GM18861 (cell line): ENCODE data around the gene RNF10.
A peak's percentile ranks its signal among the peaks of the same experiment; 100 is the strongest.
"Not testable (repeated sequence)": the region's sequence is repeated elsewhere in the genome, so short reads cannot be mapped to it uniquely, and the experiment has no call there.

Experiments used
- ATAC-seq: cut with Tn5 transposase; IDR thresholded peaks from one replicate; pipeline ENCODE4 v1.9.1; 2021; ENCODE audit not compliant: unreplicated experiment

Gene RNF10

GRCh38 chr12:120579179-120579578 is 45.0 kb downstream of the RNF10 start:
- no peak for ATAC-seq

- peak; percentile 89 for ATAC-seq
Measured at GRCh38 chr12:120580787-120581723, 46.9 kb downstream of the RNF10 start, which contains the start of gene POP5. Gene POP5, minus strand, starts transcription at chr12:120581402. Its CDS starts 40 bp downstream, at chr12:120581362.

GRCh38 chr12:120581998-120582397 is 47.8 kb downstream of the RNF10 start:
- ATAC-seq = no peak

- ATAC-seq = no peak
Measured at GRCh38 chr12:120583478-120584030, 49.4 kb downstream of the RNF10 start.

GRCh38 chr12:120584343-120585149 is 50.4 kb downstream of the RNF10 start:
- ATAC-seq = no peak

GRCh38 chr12:120586206-120586605 is 52.0 kb downstream of the RNF10 start:
- no peak for ATAC-seq

GRCh38 chr12:120586860-120587259 is 52.7 kb downstream of the RNF10 start:
- no peak for ATAC-seq

- ATAC-seq = no peak
Measured at GRCh38 chr12:120588371-120588770, 54.2 kb downstream of the RNF10 start.

GRCh38 chr12:120588948-120589930 is 55.1 kb downstream of the RNF10 start:
- no peak for ATAC-seq

- no peak for ATAC-seq
Measured at GRCh38 chr12:120590741-120591407, 56.7 kb downstream of the RNF10 start.

GRCh38 chr12:120592121-120593049 is 58.2 kb downstream of the RNF10 start:
- no peak for ATAC-seq

- ATAC-seq = no peak
Measured at GRCh38 chr12:120596901-120597300, 62.7 kb downstream of the RNF10 start.

GRCh38 chr12:120597861-120598260 is 63.7 kb downstream of the RNF10 start:
- ATAC-seq = no peak

GRCh38 chr12:120598674-120599463 is 64.7 kb downstream of the RNF10 start:
- no peak for ATAC-seq

- ATAC-seq = no peak
Measured at GRCh38 chr12:120599672-120600552, 65.8 kb downstream of the RNF10 start.

- ATAC-seq = not testable (repeated sequence)
Measured at GRCh38 chr12:120602416-120602815, 68.3 kb downstream of the RNF10 start.

- ATAC-seq = no peak
Measured at GRCh38 chr12:120610560-120610959, 76.4 kb downstream of the RNF10 start.
